Stimulated activated CD4-positive, alpha-beta T cell treated with anti-CD3 and anti-CD28 coated beads, Interleukin-15, amount 100 ng/mL, for 48 hours (primary cell): ENCODE measurements around the gene PTF1A.

Source experiments
- DNase-seq, 2 donors: peaks; one replicate each; pipeline ENCODE4 v3.0.0-alpha.2; 2020; ENCODE audit warnings: low read depth in 2 of 2

Gene PTF1A, protein sequence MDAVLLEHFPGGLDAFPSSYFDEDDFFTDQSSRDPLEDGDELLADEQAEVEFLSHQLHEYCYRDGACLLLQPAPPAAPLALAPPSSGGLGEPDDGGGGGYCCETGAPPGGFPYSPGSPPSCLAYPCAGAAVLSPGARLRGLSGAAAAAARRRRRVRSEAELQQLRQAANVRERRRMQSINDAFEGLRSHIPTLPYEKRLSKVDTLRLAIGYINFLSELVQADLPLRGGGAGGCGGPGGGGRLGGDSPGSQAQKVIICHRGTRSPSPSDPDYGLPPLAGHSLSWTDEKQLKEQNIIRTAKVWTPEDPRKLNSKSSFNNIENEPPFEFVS

DNA sequence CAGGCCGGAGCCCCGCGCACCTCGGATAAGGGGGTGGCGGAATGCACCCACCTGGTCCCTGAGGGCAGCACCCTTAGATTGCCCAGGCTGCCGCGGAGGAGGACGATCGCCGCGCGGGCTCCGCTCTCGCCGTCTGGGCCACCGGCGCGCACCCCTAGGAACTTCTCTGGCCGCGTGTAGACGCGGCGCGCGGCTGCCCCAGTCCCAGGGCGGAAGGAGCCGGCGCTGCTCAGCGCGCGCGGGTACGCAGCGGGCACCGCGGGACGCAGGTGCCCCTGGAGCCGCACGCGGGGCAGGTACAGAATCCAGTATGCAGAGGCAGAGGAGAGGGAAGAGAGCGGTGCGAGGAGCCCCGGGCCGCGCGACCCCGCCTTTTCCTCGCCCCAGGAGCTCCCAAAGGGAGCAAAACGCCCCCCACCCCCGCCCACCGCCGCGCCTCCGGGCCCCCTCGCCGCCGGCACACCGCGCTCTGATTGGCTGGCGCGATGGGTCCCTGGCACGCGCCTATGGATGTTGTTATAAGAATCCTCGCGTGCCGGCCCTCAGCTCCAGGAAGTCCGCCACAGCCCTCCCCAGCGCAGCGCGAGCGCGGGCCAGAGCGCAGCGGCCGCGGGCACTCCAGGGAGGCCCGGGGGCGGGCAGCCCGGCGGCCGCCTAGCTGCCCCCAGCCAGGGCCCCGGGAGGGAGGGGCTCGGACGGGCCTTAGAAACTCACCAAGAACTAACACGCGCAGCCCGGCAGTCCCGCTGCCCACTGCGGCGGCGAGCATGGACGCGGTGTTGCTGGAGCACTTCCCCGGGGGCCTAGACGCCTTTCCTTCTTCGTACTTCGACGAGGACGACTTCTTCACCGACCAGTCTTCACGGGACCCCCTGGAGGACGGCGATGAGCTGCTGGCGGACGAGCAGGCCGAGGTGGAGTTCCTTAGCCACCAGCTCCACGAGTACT is at the start of gene PTF1A:
Gene PTF1A, plus strand, starts transcription at position 549 of the 948 bp plus-strand sequence. Its CDS starts 219 bp downstream, at position 768.
- no peak for DNase-seq

DNA sequence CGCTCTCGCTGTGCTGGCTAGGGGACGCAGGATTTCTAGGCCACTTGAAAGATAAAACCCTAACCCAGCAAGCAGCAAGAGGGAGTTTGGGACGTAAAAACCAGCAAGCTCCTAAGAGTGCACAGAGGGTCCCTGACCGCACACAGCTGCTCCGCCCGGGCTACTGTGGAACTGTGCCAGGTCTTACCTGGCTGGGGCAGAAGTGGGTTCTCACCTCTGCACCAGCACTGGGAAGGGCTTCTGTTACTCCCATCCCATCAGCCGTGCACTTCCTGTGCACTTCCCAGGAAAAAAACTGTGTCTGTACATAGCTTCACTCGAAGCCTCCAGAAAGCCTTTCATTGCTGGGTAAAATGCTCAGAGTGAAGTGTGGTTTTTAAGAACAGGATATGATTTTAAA is 45.9 kb upstream of the PTF1A start:
- no peak for DNase-seq

DNA sequence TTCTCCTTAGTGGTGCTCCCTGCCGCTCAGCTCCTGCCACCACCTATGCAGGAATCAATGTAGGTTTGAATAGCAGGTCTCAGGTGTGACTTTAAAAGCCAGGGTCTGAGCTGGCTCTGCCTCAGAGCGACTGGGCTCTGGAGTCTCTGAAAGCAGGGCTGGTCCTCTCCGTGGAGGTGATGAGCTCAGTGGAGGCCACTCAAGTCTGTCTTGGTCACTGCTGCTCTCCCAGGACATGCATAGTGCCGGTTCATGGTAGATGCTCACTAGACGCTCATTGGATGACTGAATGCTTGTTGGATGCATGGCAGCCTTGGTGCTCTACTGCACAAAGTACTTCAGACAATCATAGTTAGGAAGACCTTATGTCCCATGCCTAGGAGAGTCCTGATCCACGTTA is 45.1 kb upstream of the PTF1A start:
- no peak for DNase-seq

DNA sequence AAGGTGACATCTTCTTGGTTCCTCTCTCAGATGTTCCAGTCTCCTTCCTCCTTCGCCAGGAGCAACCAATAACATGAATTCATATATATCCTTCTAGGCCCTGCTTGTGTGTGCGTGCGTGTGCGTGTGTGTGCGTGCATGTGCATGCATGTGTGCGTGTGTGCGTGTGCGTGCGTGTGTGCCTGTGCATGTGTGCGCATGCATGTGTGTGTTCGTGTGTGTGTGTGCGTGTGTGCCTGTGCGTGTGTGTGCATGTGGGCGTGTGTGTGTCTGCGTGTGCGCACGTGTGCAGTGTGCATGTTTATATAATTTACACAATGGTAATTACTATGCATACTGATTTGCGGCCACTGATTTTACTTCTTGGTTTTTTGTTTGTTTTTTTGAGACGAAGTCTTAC is 43.9 kb upstream of the PTF1A start:
- DNase-seq = no peak

DNA sequence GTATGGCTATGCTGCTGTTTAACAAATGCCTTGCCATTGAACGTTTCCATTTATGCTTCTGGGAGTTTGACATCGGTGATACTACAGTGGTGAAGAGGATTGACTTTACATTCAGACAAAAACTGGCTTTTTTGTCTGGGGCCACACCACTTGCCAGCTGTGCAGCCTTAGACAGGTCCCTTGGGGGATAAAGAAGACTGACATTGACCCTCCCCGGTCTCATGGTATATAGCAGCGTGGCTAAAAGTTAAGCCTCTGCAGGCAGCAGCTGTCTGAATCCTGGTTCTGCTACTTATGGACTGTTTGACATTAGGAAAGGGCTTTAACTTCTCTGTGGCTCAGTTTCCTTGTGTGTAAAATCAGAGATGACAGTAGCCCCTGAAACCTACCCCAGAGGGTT is 42.0 kb upstream of the PTF1A start:
- DNase-seq = no peak

DNA sequence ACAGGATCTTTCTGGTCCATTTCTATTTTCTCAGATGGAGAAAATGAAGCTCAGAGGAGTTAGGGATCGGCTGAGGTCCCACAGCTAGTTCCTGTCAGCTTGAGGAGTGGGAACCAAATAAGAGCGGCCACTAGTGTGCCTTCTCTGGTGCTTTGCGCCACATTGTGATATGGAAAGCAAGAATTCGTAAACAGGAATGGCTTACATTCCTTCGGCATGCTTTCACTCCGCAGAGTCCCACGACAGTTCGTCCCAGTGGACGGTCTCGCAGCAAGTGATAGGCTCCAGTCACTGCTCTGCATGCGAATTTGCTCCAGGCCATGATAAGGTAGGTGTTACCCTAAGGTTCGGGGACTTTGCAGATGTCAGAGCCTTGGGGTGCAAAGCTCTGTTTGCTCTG is 41.5 kb upstream of the PTF1A start:
- no peak for DNase-seq

DNA sequence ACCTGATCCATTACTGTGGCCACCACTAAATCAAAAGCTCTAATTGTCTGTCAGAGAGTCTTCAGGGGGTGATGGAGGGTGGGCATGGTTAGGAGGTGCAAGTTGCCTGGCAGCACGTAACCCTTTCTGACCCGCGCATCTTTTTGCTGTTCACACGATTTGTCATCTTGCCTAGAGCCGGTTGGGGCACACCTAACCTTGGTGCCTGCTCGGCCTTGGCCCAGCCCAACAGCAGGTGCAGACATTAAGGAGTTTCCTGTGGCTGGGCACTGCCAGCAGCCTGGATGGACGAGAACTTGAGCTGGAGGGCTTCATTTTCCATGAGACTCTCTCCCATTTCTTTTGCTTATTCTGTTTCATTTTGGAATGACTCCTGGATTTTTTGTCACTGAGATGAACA is 41.0 kb upstream of the PTF1A start:
- no peak for DNase-seq

DNA sequence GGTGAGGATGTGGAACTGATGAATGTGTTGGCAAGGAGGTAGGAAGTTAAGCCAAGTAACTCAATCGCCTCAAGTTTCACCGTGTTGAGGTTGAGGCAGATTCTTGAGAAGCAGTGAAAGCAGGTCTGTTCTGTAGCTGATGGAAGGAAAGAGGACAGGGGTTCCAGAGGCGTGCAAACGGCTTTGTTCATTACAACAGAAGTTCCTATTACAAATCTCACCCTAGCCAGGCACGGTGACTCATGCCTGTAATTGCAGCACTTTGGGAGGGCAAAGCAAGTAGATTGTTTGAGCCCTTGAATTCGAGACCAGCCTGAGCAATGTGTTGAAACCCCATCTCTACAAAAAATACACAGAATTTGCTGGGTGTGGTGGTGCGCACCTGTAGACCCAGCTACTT is 36.9 kb upstream of the PTF1A start:
- no peak for DNase-seq

DNA sequence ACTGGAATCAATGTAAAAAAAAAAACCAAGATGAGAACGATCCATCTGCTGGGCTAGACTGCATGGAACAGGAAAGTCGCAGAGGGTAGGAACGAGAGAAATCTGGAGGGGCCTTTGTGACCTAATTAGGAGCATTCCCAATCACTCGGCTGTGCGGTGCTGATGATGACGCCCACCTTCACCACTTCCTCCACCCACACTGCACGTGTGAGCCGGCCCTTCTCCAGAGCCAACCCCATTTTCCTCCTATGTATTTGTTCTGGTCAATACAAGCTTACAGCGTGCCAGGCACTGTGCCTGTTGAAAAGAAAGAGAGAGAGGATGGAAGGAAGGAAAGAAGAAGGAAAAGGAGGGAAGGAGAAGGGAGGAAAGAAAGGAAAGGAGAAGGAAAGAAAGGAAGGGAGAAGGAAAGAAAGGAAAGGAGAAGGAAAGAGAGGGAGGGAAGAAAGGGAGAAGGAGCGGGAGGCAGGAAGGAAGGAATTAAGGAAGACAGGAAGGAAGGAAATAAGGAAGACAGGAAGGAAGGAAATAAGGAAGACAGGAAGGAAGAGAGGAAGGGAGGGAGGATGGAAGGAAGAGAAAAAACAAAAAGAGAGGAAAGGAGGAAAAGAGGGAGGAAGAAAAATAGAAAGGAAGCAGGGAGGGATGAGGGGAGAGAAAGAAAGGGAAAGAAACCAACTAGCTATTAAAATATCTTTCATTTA is 35.5 kb upstream of the PTF1A start:
- DNase-seq = no peak

DNA sequence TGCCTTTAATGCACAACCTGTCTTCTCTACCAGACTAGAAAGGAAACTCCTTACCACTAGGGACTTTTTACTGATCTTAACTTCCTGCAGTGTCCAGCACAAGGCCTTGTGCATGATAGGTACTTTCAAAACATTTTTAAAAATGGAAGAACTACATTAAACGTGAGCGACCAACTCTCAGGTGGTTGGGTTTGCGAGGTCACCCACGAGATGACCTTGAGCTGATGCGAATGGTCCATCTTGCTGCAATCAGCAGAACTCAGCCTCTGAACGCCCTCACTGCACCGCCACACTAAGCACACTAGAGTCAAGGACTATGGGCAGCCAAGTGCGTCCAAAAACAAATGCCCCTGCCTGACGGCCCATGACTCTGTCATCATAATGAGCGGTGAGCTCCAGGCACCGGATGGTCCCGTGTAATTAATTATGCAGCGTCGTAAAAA is 34.9 kb upstream of the PTF1A start:
- no peak for DNase-seq

DNA sequence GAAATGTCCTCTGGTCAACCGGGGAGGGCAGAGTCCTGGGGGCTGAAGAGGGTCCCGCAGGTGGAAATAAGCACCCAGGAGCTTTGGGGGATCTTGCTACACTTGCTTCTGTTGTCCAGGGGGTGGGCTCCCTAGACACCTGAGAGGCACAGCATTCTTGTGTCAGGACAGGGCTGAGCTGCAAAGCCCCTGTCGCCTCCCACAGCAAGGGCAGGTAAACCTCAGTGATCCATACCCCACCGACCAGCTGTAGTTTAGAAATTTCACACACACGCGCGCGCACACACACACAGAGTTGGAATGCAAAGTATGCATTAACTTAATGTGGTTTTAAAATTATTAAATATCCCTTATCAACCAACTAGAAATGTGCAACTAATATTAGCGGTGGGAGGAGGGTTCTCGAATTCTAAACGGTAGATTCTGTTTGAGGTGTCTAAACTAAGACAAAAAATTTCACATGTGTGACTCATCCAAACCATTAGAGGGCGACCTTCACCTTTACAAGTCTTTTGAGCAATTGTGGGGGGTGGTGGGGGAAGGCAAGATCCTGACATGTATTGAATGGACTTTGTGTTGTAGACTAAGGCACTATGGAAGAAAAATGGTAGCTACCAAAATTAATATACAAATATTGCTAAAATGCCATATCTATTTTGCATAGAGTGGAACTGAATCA is 34.3 kb upstream of the PTF1A start:
- no peak for DNase-seq

DNA sequence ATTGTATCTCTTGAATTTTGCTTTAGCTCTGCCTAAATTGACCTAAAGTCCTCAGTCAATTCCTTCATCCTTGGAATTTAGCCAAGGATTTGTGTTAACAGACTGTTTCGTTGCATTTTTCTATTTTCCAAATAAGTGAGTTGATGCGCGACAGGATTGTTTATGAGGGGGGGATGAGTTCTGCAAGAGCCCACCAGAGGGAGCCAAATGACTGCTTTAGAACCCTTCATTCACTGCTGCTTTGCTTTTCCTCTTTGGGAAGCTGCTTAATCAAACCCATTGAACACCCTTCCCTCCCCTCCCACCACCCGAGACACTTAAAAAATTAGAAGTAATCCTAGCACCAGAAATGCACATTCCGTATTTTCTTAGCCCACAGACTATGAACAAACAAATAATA is 33.7 kb upstream of the PTF1A start:
- DNase-seq = no peak

DNA sequence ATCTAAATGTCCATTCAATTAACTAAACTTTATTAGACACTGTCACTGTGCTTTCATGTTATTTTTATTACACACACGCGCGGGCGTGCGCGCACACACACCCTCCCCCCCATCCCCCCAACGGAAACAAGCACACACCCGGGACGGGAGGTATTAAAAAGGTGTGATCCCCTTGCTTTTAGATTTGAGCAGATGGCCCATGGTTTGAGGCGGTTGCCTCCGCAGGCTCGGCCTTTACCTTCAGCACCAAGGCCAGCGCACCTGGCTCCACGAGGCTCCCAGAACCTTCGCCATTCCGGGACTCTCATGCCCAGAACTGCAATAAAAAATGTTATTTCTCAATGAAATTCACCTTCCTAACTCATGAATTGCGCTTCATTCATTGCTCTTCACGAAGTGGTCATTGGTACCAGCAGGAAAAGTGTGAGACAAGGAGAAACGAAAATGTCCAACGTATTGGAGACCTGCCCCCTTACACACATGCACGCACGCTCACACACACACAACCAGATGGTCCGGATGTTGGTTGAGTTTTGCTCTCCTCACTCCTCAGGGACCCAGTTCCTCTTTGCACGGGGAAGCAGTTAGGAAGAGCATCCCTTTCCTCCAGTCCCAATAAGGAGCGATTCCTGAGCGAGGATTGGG is 20.8 kb upstream of the PTF1A start:
- no peak for DNase-seq

DNA sequence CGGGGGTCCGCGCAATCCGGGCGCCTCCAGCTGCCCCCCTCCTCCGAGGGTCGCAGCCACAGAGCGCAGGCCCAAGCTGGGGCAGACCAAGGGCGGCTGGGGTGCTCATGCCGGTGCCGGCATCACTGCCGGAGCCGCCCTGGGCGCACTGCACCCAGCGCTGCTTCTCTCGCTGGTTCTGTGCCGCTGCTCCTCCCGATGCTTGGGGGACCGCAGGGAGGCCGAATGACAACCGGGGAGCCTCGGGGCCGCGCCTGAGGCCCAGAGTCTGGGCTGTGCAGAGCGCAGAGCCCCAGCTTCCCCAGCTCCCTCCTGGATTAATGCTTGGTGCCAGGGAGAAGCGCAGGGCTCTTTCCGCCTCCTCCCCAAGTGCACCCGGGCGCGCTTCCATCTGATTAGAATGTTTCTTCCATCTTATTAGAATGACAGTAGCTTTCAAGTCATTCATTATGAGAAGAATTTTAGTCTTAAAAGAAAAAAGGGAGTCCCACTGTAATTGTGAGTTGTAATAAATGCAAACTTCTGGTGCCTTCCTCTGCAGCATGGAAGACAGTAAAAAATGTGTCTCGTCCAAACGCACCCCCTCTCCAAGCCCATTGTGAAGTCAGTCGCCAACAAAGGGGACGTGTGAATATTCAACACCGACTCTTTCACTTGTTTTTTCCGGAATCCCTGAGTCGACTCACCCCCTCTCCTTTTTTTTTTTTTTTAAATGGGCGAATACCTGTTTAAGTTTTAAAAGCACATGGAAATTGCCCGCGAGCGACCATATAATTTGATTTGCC is 19.5 kb upstream of the PTF1A start:
- no peak for DNase-seq

DNA sequence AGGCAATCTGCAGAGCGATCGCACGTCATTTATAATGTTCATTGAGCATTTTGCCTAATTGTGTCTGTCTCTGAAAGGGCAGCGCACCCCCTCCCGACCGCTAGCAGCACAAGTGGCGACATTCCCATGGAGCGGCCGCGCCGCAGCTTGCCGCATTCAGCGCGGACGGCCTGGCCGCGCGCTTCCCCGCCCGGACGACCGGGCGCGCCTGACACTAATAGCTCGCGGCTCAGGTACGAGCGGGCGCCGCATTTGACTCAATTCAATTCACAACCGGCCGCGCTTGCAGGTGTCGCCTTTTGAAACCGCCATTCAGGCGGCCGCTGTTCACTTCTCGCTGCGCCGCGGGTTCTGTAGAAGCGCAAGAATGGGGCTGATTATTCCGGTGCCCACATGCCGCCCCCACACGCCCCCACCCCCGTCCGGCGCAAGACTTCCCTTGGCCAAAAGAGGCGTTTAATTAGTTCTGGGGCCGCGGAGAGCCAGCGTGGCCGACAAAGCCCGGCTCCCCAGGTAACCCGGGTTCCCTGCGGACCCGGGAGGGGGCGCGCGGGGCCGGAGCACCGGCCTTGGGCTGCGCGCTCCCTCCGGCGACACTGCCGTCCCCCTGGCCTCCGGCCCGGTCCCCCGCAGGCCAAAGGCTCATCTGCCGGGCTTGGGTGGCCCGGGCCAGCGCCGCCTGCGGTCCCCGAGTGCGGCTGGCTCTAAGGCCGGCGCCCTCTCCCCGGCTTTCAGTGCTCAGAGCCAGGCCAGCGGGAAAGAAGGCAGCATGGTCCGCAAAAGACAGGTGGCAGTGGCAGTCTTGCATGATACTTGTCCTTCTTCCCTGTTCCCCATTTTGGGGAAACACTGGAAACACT is 18.7 kb upstream of the PTF1A start:
- no peak for DNase-seq

DNA sequence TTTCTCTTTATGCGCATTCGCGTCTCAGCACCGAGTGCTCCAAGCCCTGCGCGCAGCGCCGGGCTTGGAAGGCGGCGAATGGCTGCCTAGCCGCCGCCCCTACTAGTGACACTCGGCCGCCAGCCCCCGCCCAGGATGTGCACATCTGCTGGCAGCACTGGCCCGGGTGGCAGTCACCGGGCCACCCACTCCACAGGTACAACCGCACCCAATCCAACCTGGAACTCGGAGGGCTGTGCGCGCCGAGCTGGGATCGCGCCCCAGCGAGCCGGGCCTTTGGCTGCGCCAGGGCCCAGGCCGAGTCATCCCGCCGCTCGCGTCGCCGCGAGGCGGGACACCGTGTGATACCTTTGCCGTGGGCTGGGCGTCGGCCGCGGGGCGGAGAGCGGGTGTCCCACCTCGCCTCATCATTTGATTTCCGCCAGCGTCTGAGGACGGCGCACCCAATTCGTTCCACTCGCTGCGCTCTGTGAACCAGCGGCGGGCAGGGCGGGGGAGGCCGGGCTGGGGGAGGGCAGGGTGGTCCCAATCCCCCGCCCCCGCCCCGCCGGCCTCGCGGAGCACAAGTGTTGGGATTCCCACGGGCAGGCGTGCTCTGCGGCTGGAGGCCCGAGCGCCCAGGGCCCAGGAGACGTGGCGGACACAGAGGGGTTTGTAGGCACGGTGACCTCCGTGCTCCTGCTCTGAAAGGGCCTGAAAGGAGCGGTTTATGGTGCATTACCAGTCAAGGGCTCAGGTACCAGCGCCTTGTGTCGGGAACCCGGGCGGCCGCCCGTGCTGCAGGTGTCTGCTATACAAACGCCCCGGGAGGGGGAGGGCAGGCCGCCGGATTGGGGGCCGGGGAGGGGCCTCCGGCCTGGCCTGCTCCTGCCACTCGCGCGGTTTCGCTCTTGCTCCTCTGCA is 17.8 kb upstream of the PTF1A start:
- no peak for DNase-seq

DNA sequence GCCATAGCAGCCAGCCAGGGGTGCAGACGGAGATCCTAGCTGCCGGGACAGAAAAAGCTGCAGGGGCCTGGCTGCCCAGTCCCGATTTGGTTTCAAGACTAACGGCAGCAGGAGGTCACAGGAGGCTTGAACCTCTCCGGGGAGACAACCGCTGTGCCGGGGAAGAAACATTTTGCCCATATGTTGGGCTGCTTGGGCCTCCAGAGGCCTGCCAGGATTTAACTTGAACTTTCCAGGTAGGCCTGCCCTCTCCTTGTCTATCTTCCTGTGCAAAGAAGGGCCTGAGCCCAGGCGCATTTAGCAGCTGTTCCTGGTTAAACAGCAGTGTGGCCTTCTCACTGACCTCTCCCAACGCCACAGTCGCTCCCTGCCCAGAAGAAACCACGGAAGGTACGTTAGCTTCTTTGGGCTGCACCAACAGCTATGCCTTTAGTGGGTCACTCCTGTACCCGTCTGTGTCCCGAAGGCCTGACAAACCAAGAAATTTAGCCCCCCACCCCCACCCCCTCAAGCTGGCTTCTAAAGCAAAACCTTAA is 17.1 kb upstream of the PTF1A start:
- no peak for DNase-seq

DNA sequence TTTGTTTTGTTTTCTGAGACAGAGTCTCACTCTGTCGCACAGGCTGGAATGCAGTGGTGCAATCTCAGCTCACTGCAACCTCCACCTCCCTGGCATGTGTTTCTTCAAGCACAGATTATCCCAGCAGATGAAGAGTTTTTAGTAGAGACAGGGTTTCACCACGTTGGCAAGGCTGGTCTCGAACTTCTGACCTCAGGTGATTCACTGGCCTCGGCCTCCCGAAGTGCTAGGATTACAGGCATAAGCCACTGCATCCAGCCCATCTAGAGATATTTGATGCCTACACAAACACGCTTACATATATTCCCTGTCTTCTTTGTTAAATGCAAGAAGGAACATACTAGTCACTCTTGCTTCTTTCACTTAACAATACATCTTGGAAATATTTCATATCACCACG is 5.9 kb upstream of the PTF1A start:
- no peak for DNase-seq
